Stimulated activated CD8-positive, alpha-beta memory T cell treated with anti-CD3 and anti-CD28 coated beads, Interleukin-12 subunit alpha, Interleukin-12 subunit beta, amount 100 ng/mL, for 24 hours (primary cell): ENCODE measurements around the gene KIF12.

ENCODE experiments used
- DNase-seq: peaks from one replicate; pipeline ENCODE4 v3.0.0-alpha.2; 2020; ENCODE audit errors: extremely low read depth

Gene KIF12

DNA sequence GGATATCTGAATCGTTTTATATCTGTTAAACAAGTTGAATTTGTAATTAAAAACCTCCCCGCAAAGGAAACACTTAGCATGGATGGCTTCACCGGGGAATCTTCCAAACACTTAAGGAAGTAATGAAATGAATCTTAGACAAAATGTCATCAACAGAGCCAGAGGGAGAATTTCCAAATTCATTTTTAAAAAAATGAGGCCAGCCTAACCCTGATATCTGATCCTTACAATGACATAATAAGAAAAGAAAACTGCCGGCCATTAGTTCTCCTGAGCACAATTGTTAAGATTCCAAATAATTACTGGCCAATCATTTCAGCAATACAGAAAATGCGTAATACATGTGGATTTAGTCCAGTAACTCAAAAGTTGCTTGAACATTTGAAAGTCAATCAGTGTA lies 6.1 kb upstream of the KIF12 start:
- DNase-seq = no peak

DNA sequence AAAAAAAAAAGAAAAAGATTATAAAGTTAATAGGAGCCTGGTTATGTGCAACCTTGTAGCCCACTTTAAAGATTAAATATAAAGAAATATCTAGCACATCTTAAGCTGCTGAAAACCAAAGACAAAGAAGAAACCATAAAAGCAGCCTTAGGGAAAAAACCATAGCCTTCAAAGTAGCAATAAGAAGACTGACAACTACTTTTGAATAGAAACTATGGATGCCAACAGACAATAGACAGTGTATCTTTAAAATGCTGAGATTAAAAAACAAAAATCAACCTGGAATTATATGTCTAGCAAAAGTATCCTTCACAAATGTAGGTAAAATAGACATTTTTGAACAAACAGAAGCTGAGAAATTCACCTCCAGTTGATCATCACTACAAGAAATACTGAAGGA lies 3.4 kb upstream of the KIF12 start:
- DNase-seq = no peak

DNA sequence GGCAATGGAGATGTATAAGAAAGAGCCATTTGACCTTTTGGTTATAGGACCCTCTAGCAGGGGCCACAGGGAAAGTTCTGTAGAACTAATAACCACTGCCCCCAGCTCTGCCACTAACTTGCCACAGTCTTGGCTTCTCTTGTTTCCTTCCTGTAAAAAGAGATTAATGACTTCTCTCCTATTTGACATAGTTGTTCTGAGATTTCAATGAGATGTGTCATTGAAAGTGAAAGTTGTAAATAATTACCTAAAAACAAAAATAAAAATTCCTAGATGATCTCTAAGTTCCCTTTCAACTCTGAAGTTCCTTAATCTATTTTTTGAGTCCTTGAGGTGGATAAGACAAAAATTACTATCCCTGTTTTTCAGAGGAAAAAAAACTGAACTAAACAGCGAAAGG lies 1.4 kb upstream of the KIF12 start:
- no peak for DNase-seq

DNA sequence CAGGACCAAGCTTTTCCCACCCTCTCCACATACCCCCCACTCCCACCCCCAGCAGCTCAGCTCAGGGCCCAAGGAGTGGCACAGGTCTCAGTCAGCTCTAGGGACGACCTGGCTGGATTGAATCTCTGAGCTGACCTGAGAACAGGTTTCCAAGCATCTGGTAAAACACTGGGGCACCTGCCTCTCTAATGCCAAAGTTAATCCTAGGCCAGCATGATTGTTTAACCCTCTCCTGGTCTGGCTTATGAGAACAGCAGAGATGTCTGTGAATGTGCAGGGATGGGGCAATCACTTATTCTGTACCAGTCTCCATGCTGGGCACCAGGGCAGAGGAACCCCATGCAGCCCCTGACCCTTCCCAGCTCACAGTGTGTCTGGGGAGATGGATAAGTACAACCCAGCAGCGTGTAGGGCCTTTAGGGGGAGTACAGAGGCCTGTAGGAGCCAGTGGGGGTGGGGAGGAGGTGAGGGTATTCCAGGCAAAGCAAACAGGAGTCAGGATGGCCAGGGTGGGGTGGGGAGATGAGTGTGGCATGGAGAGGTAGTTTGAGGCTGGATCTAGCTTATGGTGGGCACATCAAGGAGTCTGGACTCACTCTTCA lies 678 bp upstream of the KIF12 start:
- DNase-seq = no peak

DNA sequence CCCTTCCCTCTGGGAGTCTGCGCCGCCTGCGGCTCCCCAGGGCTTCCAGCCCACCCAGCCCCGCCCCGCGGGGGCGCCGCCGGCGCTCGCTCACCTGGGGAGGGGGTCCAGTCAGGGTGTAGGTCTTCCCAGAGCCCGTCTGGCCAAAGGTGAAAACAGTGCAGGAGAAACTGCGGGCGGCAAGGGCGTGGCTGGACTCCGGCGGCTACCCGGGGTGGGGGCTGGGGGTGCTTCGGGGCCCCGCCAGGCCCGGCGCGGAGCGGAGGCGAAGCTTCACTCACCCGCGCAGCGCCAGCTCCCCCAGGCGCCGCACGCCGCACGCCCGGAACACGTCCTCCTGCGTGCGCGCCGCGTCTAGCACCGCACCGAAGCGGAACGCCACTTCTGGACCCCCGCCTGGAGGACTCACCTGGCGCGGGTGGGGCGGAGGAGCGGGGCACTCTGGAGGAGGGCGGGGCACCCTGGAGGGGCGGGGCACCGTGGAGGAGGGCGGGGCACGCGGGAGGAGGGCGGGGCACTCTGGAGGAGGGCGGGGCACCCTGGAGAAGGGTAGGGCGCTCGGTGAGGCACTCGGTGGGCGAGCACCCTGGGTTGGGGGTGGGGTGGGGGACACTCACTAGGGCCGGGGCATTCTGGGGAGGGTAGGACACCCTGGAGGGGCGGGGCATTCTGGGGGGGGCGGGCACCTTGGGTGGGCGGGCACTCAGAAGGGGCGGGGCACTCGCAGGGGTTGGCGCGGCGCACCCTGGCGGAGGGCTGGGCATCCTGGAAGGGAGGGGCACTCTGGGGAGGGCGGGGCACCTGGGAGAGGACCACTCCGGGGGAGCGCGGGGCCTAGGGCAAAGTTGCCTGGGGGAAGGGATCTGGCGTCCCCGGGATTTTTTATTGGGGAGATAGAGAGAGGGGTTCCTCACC lies 814 bp downstream of the KIF12 start:
- no peak for DNase-seq

DNA sequence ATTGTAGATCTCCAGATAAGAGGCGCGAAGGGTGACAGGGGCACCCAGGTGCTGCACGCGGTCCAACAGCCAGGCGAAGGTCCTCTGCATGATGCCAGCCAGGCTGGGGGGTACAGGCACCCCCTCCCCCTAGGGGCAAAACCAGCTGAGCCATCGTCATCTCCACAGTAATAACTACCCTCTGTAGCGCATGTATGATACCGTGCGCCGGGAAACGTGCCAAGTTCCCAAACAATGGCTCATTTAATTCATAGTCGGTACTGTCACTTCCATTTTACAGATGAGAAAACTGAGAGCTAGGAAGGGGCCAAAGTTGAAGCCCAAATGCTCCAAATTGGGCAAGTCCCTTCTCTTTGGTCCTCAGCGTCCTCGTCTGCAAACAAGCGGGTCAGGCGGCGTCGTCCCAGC lies 1.5 kb downstream of the KIF12 start:
- DNase-seq = no peak

DNA sequence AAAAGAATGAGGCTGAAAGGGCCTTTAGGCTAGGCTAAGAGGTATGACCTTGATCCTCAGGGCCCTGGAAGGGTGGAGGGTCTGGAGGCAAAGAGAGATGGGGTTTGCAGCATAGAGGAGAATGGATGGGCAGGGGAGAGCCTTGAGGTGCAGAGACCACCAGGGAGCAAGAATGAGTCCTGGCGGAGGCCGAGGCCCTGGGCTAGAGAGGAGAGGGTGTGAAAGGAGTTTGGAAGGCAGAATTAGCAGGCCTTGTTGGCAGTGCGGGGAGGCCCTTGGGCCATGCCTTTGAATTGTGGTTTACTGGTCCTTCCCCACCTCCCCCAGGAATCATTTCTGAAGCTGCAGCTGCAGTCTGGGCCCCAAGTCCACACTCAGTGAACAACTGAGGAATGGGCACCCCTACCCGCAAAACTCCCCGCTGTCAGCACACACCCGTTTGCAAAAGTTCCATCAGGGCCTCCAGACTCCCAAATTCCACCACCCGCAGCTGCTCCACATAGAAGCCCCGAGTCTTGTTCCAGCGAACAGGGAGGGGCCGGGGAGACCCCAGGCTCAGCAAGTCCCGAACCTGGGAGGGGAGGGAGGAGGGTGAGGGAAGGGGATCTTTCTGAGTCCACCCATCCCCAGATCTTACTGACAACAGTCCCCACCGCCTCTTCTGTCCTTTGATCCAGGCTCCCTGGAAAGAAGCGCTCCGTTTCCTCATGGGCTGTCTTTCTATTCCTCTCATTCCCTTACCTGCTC lies 2.1 kb downstream of the KIF12 start:
- DNase-seq = no peak

DNA sequence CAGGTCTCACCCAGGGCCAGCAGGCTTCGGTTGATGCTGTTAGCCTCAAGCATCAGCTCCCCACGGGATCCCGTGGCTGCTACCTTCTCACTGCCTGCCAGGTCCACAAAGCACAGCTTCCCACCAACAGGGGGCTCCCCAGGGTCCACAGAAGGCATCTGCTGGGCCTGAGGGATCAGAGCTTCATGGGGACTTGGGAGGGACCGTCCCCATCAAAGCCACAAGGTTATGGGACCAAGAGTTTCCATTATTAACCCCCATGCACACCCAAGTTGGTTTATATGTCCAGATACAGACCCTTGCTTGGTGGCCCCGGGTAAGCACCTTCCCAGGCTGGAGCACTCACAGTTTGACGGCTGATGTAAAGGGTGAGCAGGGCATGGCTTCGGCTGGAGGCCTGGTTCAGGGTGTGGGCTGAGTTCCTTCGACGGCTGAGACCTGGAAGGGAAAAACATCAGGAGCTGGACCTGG lies 3.0 kb downstream of the KIF12 start:
- no peak for DNase-seq

DNA sequence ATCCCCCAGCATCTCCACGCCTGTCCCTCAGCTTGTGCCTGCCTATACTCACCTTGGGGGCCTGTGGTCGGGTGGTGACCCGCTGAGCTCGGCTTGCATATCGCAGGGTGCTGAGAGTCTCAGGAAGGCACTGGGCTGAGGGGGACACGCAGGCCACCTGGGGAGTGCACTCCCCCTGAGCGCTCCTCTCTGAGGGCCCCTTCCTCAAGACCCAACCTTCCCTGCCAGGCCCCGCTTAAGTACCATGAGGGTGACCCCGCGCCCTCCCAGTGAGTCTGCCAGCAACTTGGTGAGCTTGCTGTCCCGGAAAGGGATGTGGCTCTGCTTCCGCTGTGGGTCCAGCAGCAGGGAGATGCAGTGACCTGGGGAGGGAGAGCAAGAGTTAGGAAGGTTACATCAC lies 4.1 kb downstream of the KIF12 start:
- DNase-seq = no peak

DNA sequence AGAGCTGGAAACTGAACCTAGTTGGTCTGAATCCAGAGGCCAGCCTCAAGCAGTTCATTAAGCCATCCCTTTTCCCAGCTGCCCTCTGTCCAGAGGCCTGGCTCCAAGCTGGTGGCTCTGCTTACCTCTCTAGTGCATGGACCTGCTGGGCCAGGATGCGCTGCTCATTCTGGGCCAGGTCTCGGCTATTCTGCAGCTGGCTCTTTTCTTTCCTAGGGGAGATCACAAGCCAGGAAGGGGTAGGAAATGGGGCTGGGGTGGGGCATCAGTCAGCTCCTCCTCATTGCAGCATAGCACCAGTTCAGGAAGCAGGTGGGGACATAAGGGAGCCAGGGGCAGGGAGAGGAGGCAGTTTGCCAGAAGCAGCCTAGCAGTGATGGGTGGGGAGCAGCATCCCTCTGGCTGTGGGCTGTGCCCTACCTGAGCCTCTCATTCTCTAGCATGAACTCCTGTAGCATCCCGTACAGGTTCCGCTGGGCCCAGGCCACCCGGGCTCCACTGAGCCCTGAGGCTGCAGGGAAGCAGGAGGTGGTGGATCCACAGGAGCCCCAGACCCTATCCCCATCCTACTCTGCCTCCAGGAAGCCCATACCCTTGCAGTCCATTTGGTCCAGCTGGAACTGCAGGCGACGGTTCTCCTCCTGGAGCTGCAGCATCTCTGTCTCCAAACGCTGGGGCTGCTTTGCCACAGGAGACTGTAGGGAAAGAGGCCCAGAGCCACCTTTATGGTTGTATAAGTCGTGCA lies 5.2 kb downstream of the KIF12 start:
- DNase-seq = no peak

DNA sequence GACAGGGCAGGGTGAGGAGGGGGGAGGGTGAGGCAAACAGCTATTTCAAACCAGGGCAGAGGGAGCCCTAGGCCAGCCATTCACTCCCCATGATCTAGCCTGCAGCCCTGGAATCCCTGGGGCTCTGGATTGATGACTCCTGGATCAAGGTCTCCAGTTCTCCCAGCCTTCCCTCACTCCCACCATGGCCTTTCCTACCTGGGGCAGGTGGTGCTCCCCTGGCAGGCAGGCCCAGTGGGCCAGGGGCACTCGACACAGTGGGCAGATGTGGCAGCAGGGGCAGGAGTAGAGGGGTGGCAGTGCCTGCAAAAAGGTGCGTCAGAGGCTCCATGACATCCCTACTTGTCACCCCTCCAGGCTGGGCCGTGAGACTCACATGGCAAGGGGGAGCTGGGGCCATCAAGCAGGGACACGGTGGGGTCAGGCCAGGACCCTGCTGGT lies 6.0 kb downstream of the KIF12 start:
- no peak for DNase-seq

DNA sequence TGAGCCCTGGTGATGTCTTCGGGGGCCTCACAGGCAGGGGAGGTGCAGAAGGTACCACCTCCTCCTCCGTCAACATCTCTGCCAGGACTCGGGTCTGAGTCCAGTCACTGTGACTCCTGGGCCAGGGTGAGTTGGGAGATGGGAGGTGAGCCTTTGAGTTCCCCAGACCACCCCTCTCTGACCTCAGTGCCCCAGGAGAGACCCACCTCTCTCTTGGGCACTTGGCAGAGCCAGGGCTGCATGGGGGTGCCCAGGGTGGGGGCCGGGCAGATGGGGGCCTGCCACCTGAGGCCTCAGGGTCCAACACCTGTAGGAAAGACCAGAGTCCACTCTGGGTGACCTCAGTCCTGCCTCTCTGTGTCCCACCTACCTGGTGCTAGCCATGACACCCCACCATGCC lies 6.8 kb downstream of the KIF12 start:
- DNase-seq = no peak

DNA sequence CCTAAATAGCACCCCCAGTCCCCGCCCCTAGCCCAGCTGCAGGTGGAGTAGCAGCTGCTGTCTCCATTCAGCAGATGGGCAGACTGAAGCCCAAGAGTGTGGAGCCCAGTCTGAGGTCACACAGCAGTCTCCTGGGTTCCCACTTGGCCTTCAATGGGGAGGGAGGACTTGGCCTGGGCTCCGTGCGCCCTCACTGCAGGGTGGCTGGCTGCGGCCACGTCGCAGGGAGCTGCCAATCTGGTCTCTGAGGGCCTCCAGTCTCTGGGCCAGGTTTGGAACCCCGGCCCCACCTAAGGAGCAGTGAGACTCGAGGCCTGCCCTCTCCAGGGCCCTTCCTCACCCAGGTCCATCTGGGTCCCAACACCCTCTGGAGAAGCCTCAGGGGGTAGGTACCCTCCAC lies 7.4 kb downstream of the KIF12 start:
- DNase-seq = no peak

DNA sequence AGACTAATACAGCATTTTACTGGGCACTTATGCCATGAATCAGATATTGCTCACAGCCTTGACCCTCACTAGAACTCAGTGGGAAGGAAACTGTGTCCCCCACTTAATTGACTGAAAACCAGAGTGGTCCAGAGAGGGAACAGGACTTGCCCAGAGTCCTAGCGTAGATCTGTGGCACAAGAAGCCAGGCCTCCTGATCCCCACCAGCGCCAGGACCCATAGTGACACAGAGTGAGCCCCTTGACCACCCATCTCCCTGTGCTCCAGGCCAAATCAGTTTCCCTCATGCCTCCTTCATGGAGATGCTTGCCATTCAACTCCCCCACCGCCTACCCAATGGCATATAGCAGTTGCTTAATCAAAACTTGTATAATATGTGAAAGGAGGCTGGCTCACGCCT lies 8.3 kb downstream of the KIF12 start:
- no peak for DNase-seq

DNA sequence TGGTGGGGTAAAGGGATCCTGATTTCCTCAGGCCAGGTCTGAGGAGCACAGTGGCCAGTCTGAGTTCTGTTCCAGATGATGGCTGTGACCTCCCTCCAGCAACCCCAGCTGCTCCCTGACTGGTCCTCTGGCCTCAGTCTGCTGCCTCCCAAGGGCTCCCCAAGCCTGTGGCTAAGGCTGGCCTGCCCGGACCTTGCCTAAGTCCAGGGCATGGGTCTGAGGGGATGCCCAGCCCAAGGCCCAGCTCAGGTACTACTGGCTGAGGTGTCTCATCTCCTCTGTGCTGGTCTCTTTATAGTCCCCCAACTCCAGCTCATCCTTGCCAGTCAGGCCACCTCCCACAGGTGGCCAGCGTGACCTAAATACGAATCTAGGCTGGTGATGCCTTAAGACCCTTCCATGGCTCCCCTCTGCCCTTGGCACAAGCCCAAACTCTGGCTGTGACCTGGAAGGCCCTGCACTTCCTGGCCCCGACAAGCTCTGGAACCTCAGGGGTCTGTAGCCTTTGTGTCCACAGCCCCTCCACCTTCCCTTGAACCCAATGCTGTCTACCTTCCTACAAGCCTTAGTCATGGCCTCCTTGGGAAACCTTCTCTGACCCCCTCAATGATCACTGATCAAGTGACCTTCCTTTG lies 9.8 kb downstream of the KIF12 start:
- DNase-seq = no peak

DNA sequence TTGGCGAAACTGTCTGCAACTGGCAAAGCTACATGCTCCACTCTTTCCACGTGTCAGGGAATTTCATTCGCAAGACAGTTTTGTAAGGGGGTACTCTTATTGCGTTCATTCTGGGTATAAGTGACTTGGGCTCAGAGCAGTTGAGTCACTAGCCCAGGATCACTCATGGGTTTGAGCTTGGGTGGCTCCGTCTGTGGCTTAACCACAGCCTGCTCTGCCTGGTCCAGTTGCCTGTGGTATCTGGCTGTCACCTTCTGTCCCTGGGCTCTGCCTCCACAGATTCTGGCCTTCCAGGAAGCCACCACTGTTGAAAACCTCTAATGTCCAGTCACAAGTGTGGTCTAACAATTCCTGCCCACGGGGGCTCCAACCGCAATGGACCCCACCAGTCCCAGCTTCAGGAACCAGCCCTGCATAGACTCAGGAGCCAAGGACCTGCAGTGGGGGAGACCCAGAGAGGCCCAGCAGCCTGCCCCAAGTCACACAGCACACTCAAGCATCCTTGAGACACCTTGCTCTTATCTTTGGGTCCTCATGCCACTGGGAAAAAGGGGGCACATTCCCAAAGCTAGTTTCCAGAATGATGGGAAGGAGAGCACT lies 10.4 kb downstream of the KIF12 start:
- no peak for DNase-seq

DNA sequence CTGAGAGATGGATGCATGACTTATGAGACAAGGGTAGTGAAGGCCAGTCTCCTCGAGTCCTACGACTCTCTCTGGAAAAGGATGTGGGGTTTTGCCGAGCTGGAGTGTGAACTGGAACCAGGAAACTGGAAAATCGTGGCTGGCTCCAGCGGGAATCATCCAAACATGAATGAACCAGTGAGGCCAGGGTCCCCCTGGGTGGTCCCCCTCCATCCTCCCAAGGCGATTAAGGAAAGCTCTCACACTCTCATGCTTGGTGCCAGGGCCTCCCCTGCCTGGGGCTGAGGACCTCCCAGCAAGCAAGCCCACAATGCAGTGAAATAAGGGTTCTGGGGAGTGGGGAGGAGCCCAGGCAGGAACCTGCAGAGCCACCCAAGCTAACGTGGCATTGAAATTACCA lies 11.4 kb downstream of the KIF12 start:
- DNase-seq = no peak

DNA sequence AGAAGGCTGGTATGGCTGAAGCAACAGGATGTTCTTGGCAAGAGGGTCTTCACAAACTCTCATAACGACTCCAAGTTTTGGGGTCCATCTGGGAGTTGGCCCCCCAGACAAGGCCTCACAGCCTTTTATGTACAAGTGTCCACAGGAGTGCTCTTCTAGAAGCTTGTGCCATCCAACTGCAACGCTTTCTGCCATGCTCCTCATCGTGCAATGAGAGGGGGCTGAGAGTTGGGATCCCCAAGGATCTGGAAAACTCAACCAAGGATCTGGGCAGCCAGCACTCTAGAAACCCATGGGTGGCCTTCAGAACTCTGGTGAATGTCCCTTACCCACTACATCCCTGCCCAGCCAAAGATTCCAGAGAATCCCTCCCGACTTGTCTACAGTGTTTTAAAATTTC lies 12.5 kb downstream of the KIF12 start:
- no peak for DNase-seq

DNA sequence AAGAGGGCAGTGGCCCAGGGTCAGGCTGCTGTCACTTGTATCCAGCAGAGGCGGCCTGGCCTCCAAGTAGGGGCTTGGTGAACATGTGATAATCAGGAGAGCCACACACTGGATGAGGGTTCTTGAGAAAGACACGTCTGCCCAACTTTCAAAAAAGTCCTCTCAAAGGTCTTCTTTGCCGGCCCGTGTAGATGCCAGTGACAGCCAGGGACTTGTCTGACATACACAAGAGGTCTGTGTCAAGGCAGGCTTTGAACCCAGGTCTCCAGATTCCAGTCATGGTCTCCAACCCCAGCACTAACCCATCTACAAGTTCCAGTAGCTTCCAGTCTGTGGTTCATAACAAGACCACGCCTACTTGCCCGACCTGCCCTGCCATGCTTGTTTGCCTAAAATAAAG lies 13.1 kb downstream of the KIF12 start:
- no peak for DNase-seq

DNA sequence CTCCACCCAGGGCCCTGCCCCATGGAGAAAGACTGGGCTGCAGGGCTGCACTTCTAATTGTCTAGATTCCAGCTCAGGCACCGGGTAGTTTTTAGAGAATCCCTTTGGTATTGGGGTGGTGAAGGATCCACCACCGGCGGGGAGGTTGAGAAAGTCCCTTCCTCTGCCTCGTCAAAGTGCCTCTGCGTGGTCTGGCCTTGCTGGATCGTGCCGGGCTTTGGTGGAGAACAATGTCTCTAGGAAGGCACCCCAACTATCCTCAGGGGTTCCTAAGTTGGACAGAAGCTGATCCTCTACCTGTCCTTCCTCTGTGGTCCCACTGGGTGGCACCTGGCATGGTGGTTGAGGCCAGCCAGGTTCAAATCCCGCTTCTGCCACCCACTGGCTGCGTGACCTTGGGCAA lies 13.7 kb downstream of the KIF12 start:
- no peak for DNase-seq
